ENCODE data around the gene CADM3.

Gene CADM3

DNA sequence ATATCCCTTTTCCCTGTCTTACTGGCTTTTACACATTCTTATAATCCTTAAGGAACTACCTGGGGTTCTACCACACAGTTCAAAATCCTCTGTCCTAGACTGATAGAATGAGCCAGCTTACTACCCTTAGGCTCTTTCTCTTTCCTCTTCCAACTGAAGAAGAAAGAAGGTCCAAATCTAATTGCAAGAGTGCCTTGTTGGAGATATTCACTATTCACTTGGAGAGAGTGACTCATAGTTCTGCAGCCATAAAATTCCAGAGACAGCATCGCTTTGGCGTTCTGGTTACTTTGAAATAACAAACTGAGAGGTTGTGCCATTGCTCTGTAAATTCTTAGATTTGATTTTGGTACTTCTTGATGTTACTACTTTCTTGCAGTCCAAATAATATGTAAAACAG is 4.2 kb downstream of the CADM3 start:
- no peak for DNase-seq

- no peak for DNase-seq
These were observed 6.0 kb downstream of the CADM3 start for GRCh38 chr1:159177272-159177907.

- no peak for DNase-seq
These were observed 8.5 kb downstream of the CADM3 start for GRCh38 chr1:159179906-159180305.

DNA sequence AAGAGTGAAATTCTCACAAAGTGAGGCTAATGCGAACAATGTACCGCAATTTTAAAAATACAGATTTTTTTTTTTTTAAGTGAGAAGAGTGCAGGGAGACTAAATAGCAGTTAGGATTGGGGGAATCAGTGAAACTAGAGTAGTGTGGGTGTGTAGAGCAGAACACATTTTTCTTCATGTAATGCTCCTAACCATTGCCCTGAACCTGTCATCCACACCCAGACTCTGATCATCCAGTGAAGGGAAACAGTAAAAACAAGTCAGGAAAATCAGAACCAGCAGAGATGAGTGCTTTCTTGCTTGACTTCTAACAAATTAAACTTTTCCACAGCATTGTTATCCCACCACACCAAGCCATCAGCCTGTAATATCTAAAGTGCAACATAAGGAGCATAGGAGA is 9.1 kb downstream of the CADM3 start:
- DNase-seq, result no peak

- DNase-seq, result no peak
These were observed 10.1 kb downstream of the CADM3 start for GRCh38 chr1:159181328-159182024.

DNA sequence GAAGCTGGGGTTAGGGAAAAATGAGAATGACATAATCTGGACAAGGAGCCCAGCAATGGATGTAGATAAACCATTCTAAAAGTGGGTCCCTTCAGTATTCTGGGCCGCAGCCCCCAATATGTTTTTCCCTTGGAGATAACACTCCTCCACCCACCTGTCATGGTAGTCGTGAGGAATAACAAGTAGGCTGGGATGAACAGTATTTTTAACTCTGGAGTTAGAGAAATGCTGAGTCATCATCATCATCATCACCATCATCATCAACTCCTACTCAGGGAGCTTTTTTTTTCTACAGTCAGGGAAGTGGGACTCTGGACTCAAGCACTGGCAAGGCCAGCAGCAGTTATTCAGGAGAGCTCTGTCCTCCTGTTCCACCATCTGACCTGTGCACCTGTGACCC is 12.8 kb downstream of the CADM3 start:
- no peak for DNase-seq

- no peak for DNase-seq
These were observed 13.7 kb downstream of the CADM3 start for GRCh38 chr1:159185121-159185520.

DNA sequence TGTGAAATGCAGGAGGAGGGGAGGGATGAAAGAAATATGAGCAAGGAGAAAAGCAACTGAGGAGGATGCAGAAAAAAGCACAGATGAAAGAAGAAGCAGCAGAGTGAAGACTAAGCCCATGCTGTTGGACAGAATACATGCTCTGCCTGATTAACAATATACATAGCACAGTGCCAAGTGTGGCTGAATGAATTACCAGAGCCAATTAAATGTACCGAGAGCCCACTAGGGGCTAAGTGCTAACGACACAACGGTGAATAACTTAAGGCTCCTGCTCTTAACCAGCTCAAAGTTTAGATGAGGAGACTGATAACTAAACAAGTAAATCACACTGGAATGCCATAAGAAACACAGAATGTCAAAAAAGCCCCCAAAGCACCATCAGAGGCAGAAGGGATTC is 15.6 kb downstream of the CADM3 start:
- DNase-seq, result no peak

- no peak for DNase-seq
These were observed 16.4 kb downstream of the CADM3 start for GRCh38 chr1:159187647-159188374.

- no peak for DNase-seq
These were observed 17.0 kb downstream of the CADM3 start for GRCh38 chr1:159188375-159188788.

DNA sequence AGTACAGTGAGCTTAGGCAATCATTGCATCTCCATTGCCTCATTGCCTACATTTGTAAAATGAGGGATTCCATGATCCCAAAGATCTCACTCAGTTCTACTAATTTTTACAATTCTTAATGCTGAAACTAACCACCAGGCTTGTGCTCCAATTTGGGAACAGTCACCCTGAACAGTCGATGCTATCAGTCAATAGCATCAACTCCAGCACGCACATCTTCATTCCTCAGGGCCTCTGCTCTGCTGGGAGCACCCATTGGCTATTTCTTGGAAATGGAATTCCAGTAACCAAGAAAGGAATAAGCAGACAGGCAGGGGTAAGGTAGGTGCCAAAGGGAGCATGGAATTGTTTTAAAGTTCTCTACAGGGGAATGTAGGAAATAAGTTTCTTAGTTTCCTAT is 19.0 kb downstream of the CADM3 start:
- no peak for DNase-seq

DNA sequence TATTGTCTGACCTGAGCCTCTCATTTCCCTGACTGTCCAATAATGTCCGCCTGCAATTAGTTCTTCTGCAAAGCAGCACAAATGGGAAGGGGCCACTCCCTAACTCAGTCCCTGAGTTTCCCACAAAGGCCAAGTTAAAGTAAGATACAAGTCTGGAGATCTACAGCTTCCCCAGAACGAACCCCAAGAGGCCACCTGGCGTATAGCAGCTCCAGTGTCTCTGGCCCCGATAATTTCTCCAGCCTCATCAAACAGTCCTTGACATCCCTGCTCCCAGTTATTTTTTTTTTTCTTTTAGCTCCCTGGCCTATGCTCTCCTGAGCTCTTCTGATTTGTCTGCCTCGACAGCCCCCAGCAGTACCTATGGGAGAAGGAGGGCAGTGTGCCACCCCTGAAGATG is 25.1 kb downstream of the CADM3 start:
- DNase-seq, result no peak

- peak; percentile 7 for DNase-seq
These were observed 26.4 kb downstream of the CADM3 start for GRCh38 chr1:159197561-159198557.

- DNase-seq, result no peak
These were observed 28.5 kb downstream of the CADM3 start for GRCh38 chr1:159199901-159200300.

GRCh38 chr1:159200769-159201168 is 29.4 kb downstream of the CADM3 start:
- DNase-seq, result no peak

DNA sequence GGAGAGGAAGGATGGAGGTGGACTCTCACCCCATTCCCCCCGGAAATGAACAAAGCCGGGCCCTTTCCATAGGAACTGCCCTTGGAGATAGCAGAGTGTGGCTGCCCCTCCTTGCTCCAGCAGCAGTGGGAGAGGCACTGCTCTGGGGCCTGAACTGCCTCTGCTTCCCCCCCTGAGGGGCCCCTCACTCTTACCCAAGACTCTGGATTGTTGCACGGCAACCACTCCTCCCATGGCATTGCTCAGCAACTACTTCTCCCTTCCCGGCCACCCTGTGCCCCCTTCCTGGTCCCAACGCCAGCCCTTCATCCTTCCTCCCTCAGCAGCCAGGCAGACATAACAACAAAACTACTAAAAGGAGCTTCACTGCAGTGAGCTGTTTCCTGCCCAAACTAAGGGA is 30.2 kb downstream of the CADM3 start:
- no peak for DNase-seq

DNA sequence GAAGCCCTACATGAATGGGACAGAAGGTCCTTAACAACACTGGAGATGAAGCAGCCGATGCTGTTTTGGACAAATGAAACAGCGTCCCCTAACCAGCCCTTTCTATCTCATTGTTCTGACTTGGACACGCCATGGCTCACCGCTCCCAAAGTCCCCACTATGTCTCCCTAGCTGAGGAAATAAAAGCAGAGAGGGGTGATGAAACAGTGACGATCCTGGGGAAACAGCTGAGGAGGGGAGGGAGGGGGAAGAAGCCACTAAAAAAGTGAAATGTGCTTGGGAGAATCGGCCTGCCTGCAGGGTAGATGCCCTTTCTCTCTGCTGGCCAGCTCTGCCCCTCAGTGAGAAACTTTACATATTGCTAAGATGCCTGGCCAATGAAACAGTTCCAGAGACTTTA is 32.2 kb downstream of the CADM3 start:
- DNase-seq, result no peak

DNA sequence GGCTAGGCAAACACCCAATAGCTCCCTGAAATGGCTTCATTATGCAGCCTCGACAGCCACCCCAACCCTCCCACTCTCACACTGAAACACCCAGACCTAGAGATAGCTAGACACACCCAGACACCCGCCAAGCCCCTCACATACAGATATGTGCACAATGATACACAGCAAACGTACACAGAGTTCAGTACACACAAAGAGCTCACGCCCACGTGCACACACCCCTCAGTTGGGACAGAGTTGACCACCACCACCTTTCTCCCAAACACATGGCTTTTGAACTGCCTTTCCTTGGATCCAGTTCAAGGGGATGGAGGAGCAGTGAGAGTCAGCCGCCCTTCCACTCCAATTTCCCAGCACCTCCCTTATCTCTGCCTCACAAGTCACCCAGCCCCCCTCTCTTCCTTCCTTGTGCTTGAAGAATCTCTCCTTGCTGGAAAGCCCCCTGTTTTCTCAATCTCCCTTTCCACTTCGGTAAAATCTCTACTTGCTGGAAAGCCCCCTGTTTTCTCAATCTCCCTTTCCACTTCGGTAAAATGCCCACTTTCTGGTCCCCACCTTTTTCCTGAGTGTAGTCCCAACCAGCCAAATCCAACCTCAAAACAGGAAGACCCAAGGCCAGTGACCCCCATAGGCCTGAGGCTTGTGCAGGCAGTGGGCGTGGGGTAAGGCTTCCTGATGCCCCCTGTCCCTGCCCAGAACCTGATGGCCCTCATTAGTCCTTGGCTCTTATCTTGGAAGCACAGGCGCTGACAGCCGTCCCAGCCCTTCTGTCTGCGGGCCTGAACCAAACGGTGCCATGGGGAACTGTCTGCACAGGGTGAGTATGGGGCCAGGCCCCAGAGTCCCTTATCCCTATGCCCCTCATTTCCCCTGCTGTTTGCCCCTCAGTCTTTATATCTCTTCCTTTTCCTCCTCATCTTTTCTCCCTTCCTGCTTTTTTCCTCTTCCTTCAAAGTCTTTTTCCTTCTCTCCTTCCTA is 33.0 kb downstream of the CADM3 start, which contains the start of gene ACKR1:
ACKR1 (plus strand) TSS at position 715 of the 981 bp plus-strand sequence; CDS start at position 800, 85 bp downstream.
- DNase-seq, result no peak

DNA sequence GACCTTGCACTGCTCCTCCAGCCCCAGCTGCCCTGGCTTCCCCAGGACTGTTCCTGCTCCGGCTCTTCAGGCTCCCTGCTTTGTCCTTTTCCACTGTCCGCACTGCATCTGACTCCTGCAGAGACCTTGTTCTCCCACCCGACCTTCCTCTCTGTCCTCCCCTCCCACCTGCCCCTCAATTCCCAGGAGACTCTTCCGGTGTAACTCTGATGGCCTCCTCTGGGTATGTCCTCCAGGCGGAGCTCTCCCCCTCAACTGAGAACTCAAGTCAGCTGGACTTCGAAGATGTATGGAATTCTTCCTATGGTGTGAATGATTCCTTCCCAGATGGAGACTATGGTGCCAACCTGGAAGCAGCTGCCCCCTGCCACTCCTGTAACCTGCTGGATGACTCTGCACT is 33.8 kb downstream of the CADM3 start:
- no peak for DNase-seq

- DNase-seq, result no peak
These were observed 34.7 kb downstream of the CADM3 start for GRCh38 chr1:159206110-159206509.

- DNase-seq, result no peak
These were observed 35.7 kb downstream of the CADM3 start for GRCh38 chr1:159207080-159207479.

DNA sequence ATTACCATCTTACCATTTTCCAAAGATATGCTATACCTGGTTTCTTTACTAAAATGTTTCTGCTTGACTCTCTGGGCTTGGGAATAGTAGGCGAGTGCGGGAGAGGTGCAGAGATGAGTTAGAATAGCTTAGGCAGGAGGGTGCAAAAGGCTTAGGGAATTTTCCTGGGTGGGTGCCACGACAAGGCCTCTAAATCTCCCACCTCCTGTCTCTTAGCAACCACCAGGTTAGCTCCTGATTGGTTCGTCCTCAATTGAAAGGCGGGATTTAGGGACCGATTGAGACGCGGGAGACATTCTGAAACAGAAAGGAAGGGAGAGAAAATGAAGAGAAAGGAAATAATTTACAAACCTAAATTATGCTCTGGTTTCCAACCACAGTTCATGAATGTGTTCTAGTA is 36.4 kb downstream of the CADM3 start:
- DNase-seq, result no peak
